GM12878 (cell line): ENCODE measurements around the gene NKAIN1. TPM values are rescaled to one million over a fixed set of nuclear protein-coding genes. Genes with fewer than 3 reads are reported as not detected.

Experiments used
- ATAC-seq: fragments of 200-7000 bp; cut with Tn5 transposase; 3 replicates; pipeline ENCODE4 v1.9.1; 2020; ENCODE audit warnings: mild to moderate bottlenecking, moderate library complexity
- BruUV-seq: library from RNA; stranded (reverse); fragments of 400-500 nt; replicated peaks from 2 replicates; lab custom pipeline; 2021; lab: Mats Ljungman, UMichigan
- CTCF ChIA-PET: fragments of 300-600 bp; sonication (Branson Sonifier 250); formaldehyde crosslinking; extraction: SDS; loops from one replicate; lab custom pipeline; 2021; ENCODE audit warnings: inconsistent platforms; lab: Yijun Ruan, JAX
- POLR2A ChIA-PET: fragments of 350-600 bp; formaldehyde crosslinking; extraction: SDS; loops from one replicate; lab custom pipeline; 2021; ENCODE audit warnings: inconsistent platforms; lab: Charles Lee
- RAD21 ChIA-PET: fragments of 300-600 bp; sonication (Branson Sonifier 250); formaldehyde crosslinking; loops from one replicate; lab custom pipeline; 2023; ENCODE audit warnings: antibody characterized with exemption; ENCODE audit not compliant: unreplicated experiment; lab: Charles Lee
- SMC1A ChIA-PET: fragments of 300-600 bp; sonication (Branson Sonifier 250); formaldehyde crosslinking; loops from one replicate; lab custom pipeline; 2023; ENCODE audit not compliant: unreplicated experiment, uncharacterized antibody; lab: Charles Lee
- DNase-seq: peaks from one replicate; pipeline ENCODE4 v3.0.0-alpha.2; 2011; ENCODE audit warnings: low read depth, low spot score
- FAIRE-seq: peaks from 3 replicates; lab custom pipeline; 2011; peaks lifted over from hg19 to GRCh38; lab: Jason Lieb, UNC
- H2AFZ ChIP-seq: 2 replicates; pipeline ENCODE4 v1.6.0; 2011; ENCODE audit warnings: low read depth, low read length, control low read depth; ENCODE audit not compliant: control insufficient read depth
- H3K27ac ChIP-seq: 2 replicates; pipeline ENCODE4 v1.5.1; 2011; ENCODE audit warnings: control low read depth; ENCODE audit not compliant: control insufficient read depth, insufficient read depth
- H3K27me3 ChIP-seq, 2 experiments: replicated peaks in 1 of 2; 2 replicates each; pipeline versions ENCODE4 v1.6.0 to v1.6.1; 2011; ENCODE audit warnings: low read length in 1 of 2; ENCODE audit not compliant: control insufficient read depth in 2 of 2, insufficient read depth in 2 of 2
- H3K36me3 ChIP-seq, 2 experiments: 2 replicates each; pipeline ENCODE4 v1.5.1; 2011; ENCODE audit warnings: low read length in 1 of 2; ENCODE audit not compliant: control insufficient read depth in 2 of 2, insufficient read depth in 2 of 2
- H3K4me1 ChIP-seq: 2 replicates; pipeline ENCODE4 v1.6.1; 2011; ENCODE audit warnings: mild to moderate bottlenecking, low read length, moderate library complexity, mixed read lengths; ENCODE audit not compliant: control insufficient read depth, insufficient read depth
- H3K4me2 ChIP-seq: 2 replicates; pipeline ENCODE4 v1.6.0; 2011; ENCODE audit warnings: control low read depth; ENCODE audit not compliant: control insufficient read depth, insufficient read depth
- H3K4me3 ChIP-seq: fragments of 200-600 bp; sonication (generic); 2 replicates; pipeline ENCODE4 v1.5.1; 2016
- H3K79me2 ChIP-seq: 2 replicates; pipeline ENCODE4 v1.6.0; 2011; ENCODE audit warnings: low read length; ENCODE audit not compliant: control insufficient read depth, insufficient read depth
- H3K9ac ChIP-seq: 2 replicates; pipeline ENCODE4 v1.8.0; 2011; ENCODE audit warnings: low read length, control low read depth, mixed read lengths; ENCODE audit not compliant: control insufficient read depth, insufficient read depth
- H3K9me3 ChIP-seq: replicated peaks from 3 replicates; pipeline ENCODE4 v1.5.1; 2011; ENCODE audit warnings: mild to moderate bottlenecking, low read length; ENCODE audit not compliant: control insufficient read depth, insufficient read depth
- H4K20me1 ChIP-seq: 2 replicates; pipeline ENCODE4 v1.6.0; 2011; ENCODE audit not compliant: control insufficient read depth, insufficient read depth
- BHLHE40 ChIP-seq, 2 experiments: fragments of 450-650 bp in 1 of 2; IDR thresholded peaks; 2 replicates each; pipeline ENCODE4 v1.6.1; 2011 to 2017; ENCODE audit warnings: low read depth in 2 of 2, borderline replicate concordance in 1 of 2, improper control_type of control experiment in 1 of 2, low read length in 1 of 2, mild to moderate bottlenecking in 1 of 2
- CHD1 ChIP-seq: IDR thresholded peaks from 2 replicates; pipeline ENCODE4 v1.6.1; 2012; ENCODE audit warnings: low read depth, low read length, improper control_type of control experiment
- CREM ChIP-seq: IDR thresholded peaks from 2 replicates; pipeline ENCODE4 v1.6.1; 2014; ENCODE audit warnings: antibody characterized with exemption, low read depth
- CTCF ChIP-seq, 3 experiments: IDR thresholded peaks in 2 of 3; conservative IDR thresholded peaks in 1 of 3; 2 replicates each; pipeline ENCODE4 v1.5.1; 2011; ENCODE audit warnings: low read depth in 3 of 3, low read length in 3 of 3, mild to moderate bottlenecking in 3 of 3, control low read depth in 2 of 3, moderate library complexity in 2 of 3, inconsistent platforms in 1 of 3, mixed read lengths in 1 of 3; ENCODE audit not compliant: control insufficient read depth in 2 of 3, insufficient read depth in 1 of 3; ENCODE audit errors: extremely low read depth in 1 of 3
- EGR1 ChIP-seq, 2 experiments: IDR thresholded peaks; 1 replicate in 1 of 2; 2 replicates in 1 of 2; pipeline ENCODE4 v1.6.1; 2011 to 2012; ENCODE audit warnings: low read depth in 2 of 2, low read length in 2 of 2, borderline replicate concordance in 1 of 2, mild to moderate bottlenecking in 1 of 2, moderate library complexity in 1 of 2
- IKZF1 ChIP-seq: fragments of 450-650 bp; conservative IDR thresholded peaks from 2 replicates; pipeline ENCODE4 v1.6.1; 2017; ENCODE audit warnings: antibody characterized with exemption, mild to moderate bottlenecking
- IRF4 ChIP-seq: IDR thresholded peaks from 2 replicates; pipeline ENCODE4 v1.6.1; 2011; ENCODE audit warnings: low read depth, low read length
- IRF5 ChIP-seq: fragments of 450-650 bp; IDR thresholded peaks from 2 replicates; pipeline ENCODE4 v1.6.1; 2017; ENCODE audit warnings: borderline replicate concordance
- KDM1A ChIP-seq: fragments of 200-600 bp; sonication (generic); IDR thresholded peaks from 2 replicates; pipeline ENCODE4 v1.6.1; 2016; ENCODE audit warnings: borderline replicate concordance
- NBN ChIP-seq: fragments of 450-650 bp; IDR thresholded peaks from 2 replicates; pipeline ENCODE4 v1.6.1; 2016
- NR2F1 ChIP-seq: fragments of 450-650 bp; conservative IDR thresholded peaks from 2 replicates; pipeline ENCODE4 v1.6.1; 2017; ENCODE audit warnings: mild to moderate bottlenecking
- POU2F2 ChIP-seq: IDR thresholded peaks from 3 replicates; pipeline ENCODE4 v1.6.1; 2011; ENCODE audit warnings: low read depth, mild to moderate bottlenecking, low read length, borderline replicate concordance
- REST ChIP-seq: IDR thresholded peaks from 2 replicates; pipeline ENCODE4 v1.6.1; 2012; ENCODE audit warnings: mild to moderate bottlenecking, low read depth, low read length
- RUNX3 ChIP-seq: IDR thresholded peaks from 2 replicates; pipeline ENCODE4 v1.6.1; 2012; ENCODE audit warnings: low read length, inconsistent platforms
- SMC3 ChIP-seq: IDR thresholded peaks from 2 replicates; pipeline ENCODE4 v1.6.1; 2011; ENCODE audit warnings: low read length, improper control_type of control experiment, borderline replicate concordance
- ZSCAN29 ChIP-seq: fragments of 450-650 bp; IDR thresholded peaks from 2 replicates; pipeline ENCODE4 v1.6.1; 2017; ENCODE audit warnings: mild to moderate bottlenecking, moderate library complexity
- WGBS: methylation state at CpG from one replicate; pipeline ENCODE4 v1.1.6; 2016; ENCODE audit warnings: low lambda C conversion rate; ENCODE audit not compliant: insufficient replicate concordance, insufficient coverage; ENCODE audit errors: missing lambda C conversion rate; 5-methylcytosine and 5-hydroxymethylcytosine counted together
- in situ Hi-C: fragments of 300-500 bp; cut with MboI; formaldehyde crosslinking; loops from 9 replicates; pipeline ENCODE4 v1.14.3; 2018; ENCODE audit warnings: mixed read lengths
- intact Hi-C: fragments of 100-400 bp; cut with micrococcal nuclease; formaldehyde crosslinking; loops from one replicate; pipeline ENCODE4 v1.14.2; 2022; ENCODE audit not compliant: unreplicated experiment
- polyA plus RNA-seq, 11 experiments: library from polyadenylated mRNA; depleted of rRNA in 4 of 11; unstranded in 6 of 11; stranded (reverse) in 5 of 11; fragments of >200 nt; fragmentation: Nextera tagmentation in 4 of 11; fragmentation: Illumina TruSeq in 1 of 11; extraction: Ambion mirVana in 4 of 11; extraction: Trizol in 1 of 11; gene quantifications; 1 replicate in 1 of 11; 2 replicates in 10 of 11; pipeline versions ENCODE4 v1.2.1 to v1.2.3, GENCODE V29; 2011 to 2016; ENCODE audit warnings: inconsistent platforms in 2 of 11, missing spikeins in 2 of 11, low read depth in 1 of 11
- total RNA-seq, 4 experiments: library from RNA; depleted of rRNA in 3 of 4; stranded (reverse); fragments of >200 nt in 3 of 4; fragmentation: Illumina TruSeq in 1 of 4; extraction: Trizol in 1 of 4; gene quantifications; 2 replicates each; pipeline versions ENCODE4 v1.2.1 to v1.2.3, GENCODE V29; 2013 to 2021

Gene NKAIN1
- total and polyA plus RNA-seq, 10 of the 15 experiments (the other 5 are each of a cell fraction or from before 2014, with no cell fraction given), result not detected

- CTCF ChIA-PET, result interaction anchor here (0.6 to 6.1 kb wide), 15 partner anchors 8 to 480 kb away, joined by 3 to 47 read pairs (median 5); no protein-coding TSS in a partner anchor
- no peaks in the 10 kb centered on the region; a peak in 3 of 4 replicates for H3K27me3 ChIP-seq
- FAIRE-seq, result no peak
- TF ChIP-seq IRF5, result no peak
- TF ChIP-seq CTCF (IDR thresholded peaks at IDR 0.05 in 2 of 3, conservative IDR thresholded peaks at IDR 0.05 in 1 of 3; ENCODE audit: control insufficient read depth in 2 of 3, extremely low read depth in 1 of 3, insufficient read depth in 1 of 3, low read depth in 3 of 3, low read length in 3 of 3), result peak; percentile 62 to 85 (median 71); a peak in 5 of 6 replicates
- TF ChIP-seq EGR1 (IDR thresholded peaks at IDR 0.05; ENCODE audit: borderline replicate concordance in 1 of 2, low read depth in 2 of 2, low read length in 2 of 2), result no peak
- TF ChIP-seq NBN, result no peak
- TF ChIP-seq KDM1A, result no peak
- peak; percentile 39; the same call in 1 of the 2 replicates for TF ChIP-seq RUNX3
- TF ChIP-seq REST, result 0 out of 2 replicates have a peak, but pooled peaks have one; percentile 16
- TF ChIP-seq SMC3, result peak; percentile 39; the same call in 1 of the 2 replicates
- no peak for TF ChIP-seq IRF4
- peak; percentile 18; the same call in 1 of the 2 replicates for TF ChIP-seq IKZF1
- TF ChIP-seq POU2F2, result no peak
- TF ChIP-seq NR2F1, result 0 out of 2 replicates have a peak, but pooled peaks have one; percentile 28
- 0 out of 2 replicates have a peak, but pooled peaks have one; percentile 4 for TF ChIP-seq CREM
- TF ChIP-seq BHLHE40 (IDR thresholded peaks at IDR 0.05; ENCODE audit: borderline replicate concordance in 1 of 2, low read depth in 2 of 2, low read length in 1 of 2), result peak in 1 of 2 experiments; percentile 31; a peak in 1 of 4 replicates
- no peak for TF ChIP-seq CHD1
- TF ChIP-seq ZSCAN29, result no peak
Observed at GRCh38 chr1:31181515-31182343, 58.0 kb downstream of the NKAIN1 start.

More at GRCh38 chr1:31181515-31182343, 58.0 kb downstream of the NKAIN1 start:
- Histone ChIP-seq H3K4me1 (no peaks in the 10 kb centered on the region), H4K20me1 (no peaks in the 10 kb centered on the region), H3K9me3 (no peaks in the 10 kb centered on the region), H3K4me3 (no peak overlapping the region), H3K36me3 (no peaks in the 10 kb centered on the region), H3K9ac (no peak overlapping the region), H3K79me2 (no peaks in the 10 kb centered on the region), H3K27ac (no peak overlapping the region), H3K4me2 (peak overlapping the region; percentile 36), H2AFZ (no peak overlapping the region)
- ChIA-PET RAD21 (interaction anchor here (0.5 to 1.4 kb wide), 6 partner anchors 8 to 607 kb away, joined by 3 to 5 read pairs (median 3); no protein-coding TSS in a partner anchor), SMC1A (interaction anchor here (1.2 to 2.4 kb wide), 2 partner anchors 159 to 367 kb away, joined by 4 to 5 read pairs; no protein-coding TSS in a partner anchor), POLR2A (no interaction called here)
- 0% methylated on average over 37 of the region's 52 CpGs for WGBS
- in situ Hi-C loops (loop anchor here (5.0 to 10.0 kb wide), 2 partner anchors 243 to 356 kb away; no protein-coding TSS in a partner anchor), intact Hi-C loops (no loop called here)
- ATAC-seq, result peak; percentile 89
- BruUV-seq, result no TSS peak
- DNase-seq, result no peak
